HCT116 (cell line): Measurements from ENCODE around the gene EDN2. TPM values are rescaled to one million over a fixed set of nuclear protein-coding genes. Genes with fewer than 3 reads are reported as not detected.

ENCODE experiments used
- ATAC-seq: fragments of 200-7000 bp; cut with Tn5 transposase; 2 replicates; pipeline ENCODE4 v1.9.1; 2020; ENCODE audit warnings: mild to moderate bottlenecking, moderate library complexity
- BruUV-seq: library from RNA; stranded (reverse); fragments of 400-500 nt; replicated peaks from 2 replicates; lab custom pipeline; 2021; lab: Mats Ljungman, UMichigan
- CTCF ChIA-PET: fragments of 300-600 bp; sonication (Branson Sonifier 250); formaldehyde crosslinking; loops from one replicate; lab custom pipeline; 2021; ENCODE audit warnings: antibody characterized with exemption; lab: Charles Lee
- POLR2A ChIA-PET: fragments of 300-600, 350-600 bp; sonication (Branson Sonifier 250); formaldehyde crosslinking; loops from one replicate; lab custom pipeline; 2021; ENCODE audit warnings: antibody characterized with exemption; lab: Charles Lee
- RAD21 ChIA-PET, 2 experiments: fragments of 300-600 bp; sonication (Branson Sonifier 250); formaldehyde crosslinking; loops; one replicate each; lab custom pipeline; 2023; ENCODE audit warnings: low total read pairs in 2 of 2; ENCODE audit not compliant: uncharacterized antibody in 2 of 2, unreplicated experiment in 2 of 2, low non-redundant PET in 1 of 2; lab: Charles Lee
- DNase-seq: peaks from one replicate; pipeline ENCODE4 v3.0.0-alpha.2; 2010; ENCODE audit warnings: low read depth, low spot score
- H2AFZ ChIP-seq: fragments of 200-600 bp; shearing (Covaris generic), sonication (generic); 2 replicates; pipeline ENCODE4 v1.6.1; 2017; ENCODE audit warnings: low read depth, mixed run types, mixed read lengths, antibody characterized with exemption, low read length; ENCODE audit not compliant: poor library complexity, severe bottlenecking
- H3K27ac ChIP-seq: 2 replicates; pipeline ENCODE4 v1.5.1; 2012; ENCODE audit warnings: low read depth, low read length
- H3K27me3 ChIP-seq: fragments of 200-600 bp; sonication (generic); 2 replicates; pipeline ENCODE4 v1.6.1; 2016; ENCODE audit warnings: mixed run types, low read length, mixed read lengths; ENCODE audit not compliant: insufficient read depth
- H3K36me3 ChIP-seq, 2 experiments: fragments of 200-500 bp in 1 of 2; fragments of 200-600 bp in 1 of 2; sonication (Bioruptor generic) in 1 of 2; sonication (generic) in 1 of 2; 2 replicates each; pipeline versions ENCODE4 v1.5.1 to v1.6.1; 2014 to 2016; ENCODE audit warnings: low read length in 2 of 2, inconsistent platforms in 1 of 2, mixed read lengths in 1 of 2, mixed run types in 1 of 2; ENCODE audit not compliant: insufficient read depth in 2 of 2, control insufficient read depth in 1 of 2
- H3K4me1 ChIP-seq, 2 experiments: fragments of 200-600 bp in 1 of 2; sonication (generic) in 1 of 2; 2 replicates each; pipeline versions ENCODE4 v1.5.1 to v1.6.1; 2012 to 2017; ENCODE audit warnings: low read length in 2 of 2, inconsistent platforms in 1 of 2, mild to moderate bottlenecking in 1 of 2, mixed read lengths in 1 of 2, mixed run types in 1 of 2, moderate library complexity in 1 of 2; ENCODE audit not compliant: insufficient read depth in 2 of 2, control insufficient read depth in 1 of 2
- H3K4me2 ChIP-seq: fragments of 200-600 bp; sonication (generic); 2 replicates; pipeline ENCODE4 v1.6.1; 2017; ENCODE audit warnings: mixed run types, low read length, mixed read lengths
- H3K4me3 ChIP-seq, 2 experiments: fragments of 200-600 bp in 1 of 2; sonication (generic) in 1 of 2; replicated peaks in 1 of 2; 2 replicates each; pipeline ENCODE4 v1.5.1; 2011 to 2016; ENCODE audit warnings: low read length in 2 of 2, control low read depth in 1 of 2, low read depth in 1 of 2, mild to moderate bottlenecking in 1 of 2, mixed read lengths in 1 of 2, mixed run types in 1 of 2
- H3K79me2 ChIP-seq: fragments of 200-600 bp; sonication (generic); 2 replicates; pipeline ENCODE4 v1.6.1; 2017; ENCODE audit warnings: mild to moderate bottlenecking, mixed run types, low read length, moderate library complexity, mixed read lengths; ENCODE audit not compliant: insufficient read depth
- H3K9ac ChIP-seq: fragments of 200-600 bp; sonication (generic); 2 replicates; pipeline ENCODE4 v1.6.1; 2016; ENCODE audit warnings: low read length, mixed read lengths
- H3K9me2 ChIP-seq: fragments of 200-600 bp; sonication (generic), shearing (Covaris generic); 2 replicates; pipeline ENCODE4 v1.6.1; 2017; ENCODE audit warnings: mixed run types, mild to moderate bottlenecking, moderate library complexity; ENCODE audit not compliant: insufficient read depth
- H3K9me3 ChIP-seq, 2 experiments: fragments of 200-500 bp in 1 of 2; fragments of 200-600 bp in 1 of 2; sonication (Bioruptor generic) in 1 of 2; sonication (generic) in 1 of 2; 2 replicates each; pipeline ENCODE4 v1.6.1; 2014 to 2017; ENCODE audit warnings: low read length in 2 of 2, mixed read lengths in 2 of 2, inconsistent platforms in 1 of 2, low read depth in 1 of 2, mild to moderate bottlenecking in 1 of 2, mixed run types in 1 of 2, moderate library complexity in 1 of 2; ENCODE audit not compliant: control insufficient read depth in 1 of 2, insufficient read depth in 1 of 2
- H4K20me1 ChIP-seq: fragments of 200-600 bp; sonication (generic), shearing (Covaris generic); 2 replicates; pipeline ENCODE4 v1.6.1; 2017; ENCODE audit warnings: mixed run types, mild to moderate bottlenecking, moderate library complexity; ENCODE audit not compliant: insufficient read depth
- CBX3 ChIP-seq: IDR thresholded peaks from 2 replicates; pipeline ENCODE4 v1.6.1; 2012; ENCODE audit warnings: low read depth
- EZH2 ChIP-seq: fragments of 200-600 bp; sonication (generic); IDR thresholded peaks from 2 replicates; pipeline ENCODE4 v1.6.1; 2017; ENCODE audit warnings: antibody characterized with exemption, mixed run types
- RAD21 ChIP-seq: IDR thresholded peaks from 2 replicates; pipeline ENCODE4 v1.6.1; 2012; ENCODE audit warnings: low read depth, mild to moderate bottlenecking
- SP1 ChIP-seq: IDR thresholded peaks from 2 replicates; pipeline ENCODE4 v1.6.1; 2012; ENCODE audit warnings: low read depth
- SRF ChIP-seq: IDR thresholded peaks from 2 replicates; pipeline ENCODE4 v1.6.1; 2012; ENCODE audit warnings: low read depth
- TCF7L2 ChIP-seq: IDR thresholded peaks from 2 replicates; pipeline ENCODE4 v1.7.0; 2011; ENCODE audit warnings: borderline replicate concordance, inconsistent platforms; ENCODE audit not compliant: insufficient read depth, insufficient read length; ENCODE audit errors: extremely low read depth
- YY1 ChIP-seq: IDR thresholded peaks from 2 replicates; pipeline ENCODE4 v1.6.1; 2011; ENCODE audit warnings: low read length, low read depth, moderate library complexity, mild to moderate bottlenecking; ENCODE audit not compliant: insufficient replicate concordance; ENCODE audit errors: extremely low read depth
- intact Hi-C: fragments of 100-400 bp; cut with micrococcal nuclease; formaldehyde crosslinking; loops from 2 replicates; pipeline ENCODE4 v1.10.0; 2022
- total RNA-seq: library from RNA; stranded (reverse); gene quantifications from one replicate; pipeline ENCODE4 v1.2.1, GENCODE V29; 2021; ENCODE audit not compliant: unreplicated experiment
- TF ChIP-seq, protein P1 (sequence below), 3 experiments: fragments of 200-600 bp in 1 of 3; sonication (generic) in 1 of 3; IDR thresholded peaks in 2 of 3; conservative IDR thresholded peaks in 1 of 3; 2 replicates each; pipeline ENCODE4 v1.5.1; 2012 to 2017; ENCODE audit warnings: low read depth in 2 of 3, low read length in 2 of 3, antibody characterized with exemption in 1 of 3, borderline replicate concordance in 1 of 3, control low read depth in 1 of 3, mild to moderate bottlenecking in 1 of 3, mixed read lengths in 1 of 3, mixed run types in 1 of 3, moderate library complexity in 1 of 3; ENCODE audit not compliant: insufficient read depth in 1 of 3
- TF ChIP-seq, protein P2 (sequence below): IDR thresholded peaks from 2 replicates; pipeline ENCODE4 v1.6.1; 2012
- TF ChIP-seq, protein P3 (sequence below): IDR thresholded peaks from 2 replicates; pipeline ENCODE4 v1.6.1; 2012; ENCODE audit warnings: low read depth
- TF ChIP-seq, protein P4 (sequence below): IDR thresholded peaks from 2 replicates; pipeline ENCODE4 v1.6.1; 2011; ENCODE audit warnings: mild to moderate bottlenecking, low read length, moderate library complexity; ENCODE audit not compliant: insufficient replicate concordance; ENCODE audit errors: extremely low read depth

EDN2 gene
- total RNA-seq, 1 experiment from 2014 or later = not detected

DNA sequence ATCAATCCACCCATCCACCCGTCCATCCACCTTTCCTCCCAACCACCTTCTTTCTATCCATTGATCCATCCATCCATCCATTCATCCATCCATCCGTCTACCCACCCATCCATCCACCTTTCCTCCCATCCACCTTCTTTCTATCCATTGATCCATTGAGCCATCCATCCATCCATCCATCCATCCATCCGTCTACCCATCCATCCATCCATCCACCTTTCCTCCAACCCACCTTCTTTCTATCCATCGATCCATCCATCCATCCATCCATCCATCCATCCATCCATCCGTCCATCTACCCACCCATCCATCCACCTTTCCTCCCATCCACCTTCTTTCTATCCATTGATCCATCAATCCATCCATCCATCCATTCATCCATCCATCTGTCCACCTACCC is 5.1 kb upstream of the EDN2 start:
- Histone ChIP-seq H3K9me2 (no peaks in the 10 kb centered on the region), H3K9me3 (no peaks in the 10 kb centered on the region), H3K4me1 (peaks cover 24 to 65% of the 10 kb centered on the region in 2 experiments), H2AFZ (no peak overlapping the region), H3K4me3 (no peak overlapping the region), H3K9ac (no peak overlapping the region), H3K36me3 (no peaks in the 10 kb centered on the region), H3K27me3 (no peaks in the 10 kb centered on the region), H3K4me2 (no peak overlapping the region), H3K79me2 (no peaks in the 10 kb centered on the region), H4K20me1 (no peaks in the 10 kb centered on the region), H3K27ac (no peak overlapping the region)
- ChIA-PET POLR2A (no interaction called here), RAD21 (no interaction called here), CTCF (no interaction called here)
- BruUV-seq = no TSS peak
- intact Hi-C loops = no loop called here
- DNase-seq (no peak), ATAC-seq (no peak)
- no peak for TF ChIP-seq SRF
- no peak for TF ChIP-seq TCF7L2
- no peak for TF ChIP-seq RAD21
- no peak for TF ChIP-seq SP1
- no peak for TF ChIP-seq EZH2
- TF ChIP-seq, protein P1, sequence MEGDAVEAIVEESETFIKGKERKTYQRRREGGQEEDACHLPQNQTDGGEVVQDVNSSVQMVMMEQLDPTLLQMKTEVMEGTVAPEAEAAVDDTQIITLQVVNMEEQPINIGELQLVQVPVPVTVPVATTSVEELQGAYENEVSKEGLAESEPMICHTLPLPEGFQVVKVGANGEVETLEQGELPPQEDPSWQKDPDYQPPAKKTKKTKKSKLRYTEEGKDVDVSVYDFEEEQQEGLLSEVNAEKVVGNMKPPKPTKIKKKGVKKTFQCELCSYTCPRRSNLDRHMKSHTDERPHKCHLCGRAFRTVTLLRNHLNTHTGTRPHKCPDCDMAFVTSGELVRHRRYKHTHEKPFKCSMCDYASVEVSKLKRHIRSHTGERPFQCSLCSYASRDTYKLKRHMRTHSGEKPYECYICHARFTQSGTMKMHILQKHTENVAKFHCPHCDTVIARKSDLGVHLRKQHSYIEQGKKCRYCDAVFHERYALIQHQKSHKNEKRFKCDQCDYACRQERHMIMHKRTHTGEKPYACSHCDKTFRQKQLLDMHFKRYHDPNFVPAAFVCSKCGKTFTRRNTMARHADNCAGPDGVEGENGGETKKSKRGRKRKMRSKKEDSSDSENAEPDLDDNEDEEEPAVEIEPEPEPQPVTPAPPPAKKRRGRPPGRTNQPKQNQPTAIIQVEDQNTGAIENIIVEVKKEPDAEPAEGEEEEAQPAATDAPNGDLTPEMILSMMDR (IDR thresholded peaks at IDR 0.05 in 2 of 3, conservative IDR thresholded peaks at IDR 0.05 in 1 of 3; ENCODE audit: borderline replicate concordance in 1 of 3, insufficient read depth in 1 of 3, low read depth in 2 of 3, low read length in 2 of 3) = no peak
- TF ChIP-seq, protein P2, sequence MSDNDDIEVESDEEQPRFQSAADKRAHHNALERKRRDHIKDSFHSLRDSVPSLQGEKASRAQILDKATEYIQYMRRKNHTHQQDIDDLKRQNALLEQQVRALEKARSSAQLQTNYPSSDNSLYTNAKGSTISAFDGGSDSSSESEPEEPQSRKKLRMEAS = no peak
- TF ChIP-seq, protein P3, sequence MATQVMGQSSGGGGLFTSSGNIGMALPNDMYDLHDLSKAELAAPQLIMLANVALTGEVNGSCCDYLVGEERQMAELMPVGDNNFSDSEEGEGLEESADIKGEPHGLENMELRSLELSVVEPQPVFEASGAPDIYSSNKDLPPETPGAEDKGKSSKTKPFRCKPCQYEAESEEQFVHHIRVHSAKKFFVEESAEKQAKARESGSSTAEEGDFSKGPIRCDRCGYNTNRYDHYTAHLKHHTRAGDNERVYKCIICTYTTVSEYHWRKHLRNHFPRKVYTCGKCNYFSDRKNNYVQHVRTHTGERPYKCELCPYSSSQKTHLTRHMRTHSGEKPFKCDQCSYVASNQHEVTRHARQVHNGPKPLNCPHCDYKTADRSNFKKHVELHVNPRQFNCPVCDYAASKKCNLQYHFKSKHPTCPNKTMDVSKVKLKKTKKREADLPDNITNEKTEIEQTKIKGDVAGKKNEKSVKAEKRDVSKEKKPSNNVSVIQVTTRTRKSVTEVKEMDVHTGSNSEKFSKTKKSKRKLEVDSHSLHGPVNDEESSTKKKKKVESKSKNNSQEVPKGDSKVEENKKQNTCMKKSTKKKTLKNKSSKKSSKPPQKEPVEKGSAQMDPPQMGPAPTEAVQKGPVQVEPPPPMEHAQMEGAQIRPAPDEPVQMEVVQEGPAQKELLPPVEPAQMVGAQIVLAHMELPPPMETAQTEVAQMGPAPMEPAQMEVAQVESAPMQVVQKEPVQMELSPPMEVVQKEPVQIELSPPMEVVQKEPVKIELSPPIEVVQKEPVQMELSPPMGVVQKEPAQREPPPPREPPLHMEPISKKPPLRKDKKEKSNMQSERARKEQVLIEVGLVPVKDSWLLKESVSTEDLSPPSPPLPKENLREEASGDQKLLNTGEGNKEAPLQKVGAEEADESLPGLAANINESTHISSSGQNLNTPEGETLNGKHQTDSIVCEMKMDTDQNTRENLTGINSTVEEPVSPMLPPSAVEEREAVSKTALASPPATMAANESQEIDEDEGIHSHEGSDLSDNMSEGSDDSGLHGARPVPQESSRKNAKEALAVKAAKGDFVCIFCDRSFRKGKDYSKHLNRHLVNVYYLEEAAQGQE = no peak
- TF ChIP-seq, protein P4, sequence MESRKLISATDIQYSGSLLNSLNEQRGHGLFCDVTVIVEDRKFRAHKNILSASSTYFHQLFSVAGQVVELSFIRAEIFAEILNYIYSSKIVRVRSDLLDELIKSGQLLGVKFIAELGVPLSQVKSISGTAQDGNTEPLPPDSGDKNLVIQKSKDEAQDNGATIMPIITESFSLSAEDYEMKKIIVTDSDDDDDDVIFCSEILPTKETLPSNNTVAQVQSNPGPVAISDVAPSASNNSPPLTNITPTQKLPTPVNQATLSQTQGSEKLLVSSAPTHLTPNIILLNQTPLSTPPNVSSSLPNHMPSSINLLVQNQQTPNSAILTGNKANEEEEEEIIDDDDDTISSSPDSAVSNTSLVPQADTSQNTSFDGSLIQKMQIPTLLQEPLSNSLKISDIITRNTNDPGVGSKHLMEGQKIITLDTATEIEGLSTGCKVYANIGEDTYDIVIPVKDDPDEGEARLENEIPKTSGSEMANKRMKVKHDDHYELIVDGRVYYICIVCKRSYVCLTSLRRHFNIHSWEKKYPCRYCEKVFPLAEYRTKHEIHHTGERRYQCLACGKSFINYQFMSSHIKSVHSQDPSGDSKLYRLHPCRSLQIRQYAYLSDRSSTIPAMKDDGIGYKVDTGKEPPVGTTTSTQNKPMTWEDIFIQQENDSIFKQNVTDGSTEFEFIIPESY = no peak
- no peak for TF ChIP-seq YY1
- TF ChIP-seq CBX3 = no peak
